Esophagus squamous epithelium (tissue), 4 donors: ENCODE data around the gene CUEDC1.

Experiments used
- POLR2A ChIP-seq, 4 donors: fragments of 450-650 bp; IDR thresholded peaks; one replicate each; pipeline ENCODE4 v1.6.1; 2017; ENCODE audit warnings: antibody characterized with exemption in 4 of 4, mild to moderate bottlenecking in 4 of 4, moderate library complexity in 3 of 4
- TF ChIP-seq, protein P1 (sequence below), 6 experiments: fragments of 450-650 bp in 4 of 6; fragments of 200-600 bp in 2 of 6; sonication (generic) in 2 of 6; IDR thresholded peaks; one replicate each; pipeline ENCODE4 v1.5.1; 2016 to 2019; ENCODE audit warnings: antibody characterized with exemption in 6 of 6, mild to moderate bottlenecking in 4 of 6, moderate library complexity in 4 of 6

DNA sequence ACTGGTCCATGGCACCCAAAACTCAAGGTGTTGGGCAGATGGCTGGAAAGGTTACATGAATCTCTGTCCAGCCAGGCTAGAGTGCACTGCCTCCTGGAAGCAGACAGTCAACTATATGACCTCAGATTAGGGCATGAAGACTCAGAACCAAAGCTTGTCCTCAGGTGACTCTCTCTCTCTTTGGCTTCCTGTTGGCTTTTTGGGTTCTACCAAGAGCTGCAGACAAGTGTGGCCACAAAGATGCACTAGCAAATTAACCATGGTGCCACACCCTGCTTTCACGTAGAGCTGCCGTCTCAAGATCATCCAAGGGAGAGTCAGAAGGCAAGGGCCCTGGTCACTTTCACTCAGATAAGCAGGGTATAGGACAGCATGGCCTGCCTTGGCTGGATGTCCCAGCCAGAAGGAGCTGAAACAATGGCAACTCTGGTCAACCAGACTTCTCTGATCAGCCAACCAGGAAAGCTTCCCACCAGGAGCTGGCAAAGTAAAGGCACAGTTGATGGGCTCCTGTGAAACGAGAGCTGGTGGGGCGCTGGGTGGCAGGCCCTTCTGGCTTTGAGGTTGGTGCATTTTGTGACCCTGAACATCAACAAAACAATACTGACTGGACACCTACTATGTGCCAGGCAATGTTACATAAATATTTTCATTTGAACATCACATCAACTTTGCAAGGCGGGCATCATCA is 31.9 kb downstream of the CUEDC1 start:
- TF ChIP-seq, protein P1, sequence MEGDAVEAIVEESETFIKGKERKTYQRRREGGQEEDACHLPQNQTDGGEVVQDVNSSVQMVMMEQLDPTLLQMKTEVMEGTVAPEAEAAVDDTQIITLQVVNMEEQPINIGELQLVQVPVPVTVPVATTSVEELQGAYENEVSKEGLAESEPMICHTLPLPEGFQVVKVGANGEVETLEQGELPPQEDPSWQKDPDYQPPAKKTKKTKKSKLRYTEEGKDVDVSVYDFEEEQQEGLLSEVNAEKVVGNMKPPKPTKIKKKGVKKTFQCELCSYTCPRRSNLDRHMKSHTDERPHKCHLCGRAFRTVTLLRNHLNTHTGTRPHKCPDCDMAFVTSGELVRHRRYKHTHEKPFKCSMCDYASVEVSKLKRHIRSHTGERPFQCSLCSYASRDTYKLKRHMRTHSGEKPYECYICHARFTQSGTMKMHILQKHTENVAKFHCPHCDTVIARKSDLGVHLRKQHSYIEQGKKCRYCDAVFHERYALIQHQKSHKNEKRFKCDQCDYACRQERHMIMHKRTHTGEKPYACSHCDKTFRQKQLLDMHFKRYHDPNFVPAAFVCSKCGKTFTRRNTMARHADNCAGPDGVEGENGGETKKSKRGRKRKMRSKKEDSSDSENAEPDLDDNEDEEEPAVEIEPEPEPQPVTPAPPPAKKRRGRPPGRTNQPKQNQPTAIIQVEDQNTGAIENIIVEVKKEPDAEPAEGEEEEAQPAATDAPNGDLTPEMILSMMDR (IDR thresholded peaks at IDR 0.05), result no peak
- TF ChIP-seq POLR2A (IDR thresholded peaks at IDR 0.05), result no peak
